ENCODE measurements around the gene SMAP1. TPM values are rescaled to one million over a fixed set of nuclear protein-coding genes. Genes with fewer than 3 reads are reported as not detected.

SMAP1 gene
- polyA plus RNA-seq, 3 donors = 27.0 to 30.9 (median 27.9) TPM

Other genes starting within 250 kb of the SMAP1 start
- gene SDHAF4, start 101.0 kb upstream of the SMAP1 start, polyA plus RNA-seq (ENCODE audit: insufficient read length in 3 of 3) = 10 to 100 TPM; 15.7 to 21.5 (median 21.1) TPM